ENCODE results near the gene VAPB.

VAPB gene

GRCh38 chr20:58486207-58486606 lies 97.2 kb downstream of the VAPB start:
- no peak for DNase-seq

- no peak for DNase-seq
Observed at GRCh38 chr20:58492074-58492718, 103.2 kb downstream of the VAPB start.

DNA sequence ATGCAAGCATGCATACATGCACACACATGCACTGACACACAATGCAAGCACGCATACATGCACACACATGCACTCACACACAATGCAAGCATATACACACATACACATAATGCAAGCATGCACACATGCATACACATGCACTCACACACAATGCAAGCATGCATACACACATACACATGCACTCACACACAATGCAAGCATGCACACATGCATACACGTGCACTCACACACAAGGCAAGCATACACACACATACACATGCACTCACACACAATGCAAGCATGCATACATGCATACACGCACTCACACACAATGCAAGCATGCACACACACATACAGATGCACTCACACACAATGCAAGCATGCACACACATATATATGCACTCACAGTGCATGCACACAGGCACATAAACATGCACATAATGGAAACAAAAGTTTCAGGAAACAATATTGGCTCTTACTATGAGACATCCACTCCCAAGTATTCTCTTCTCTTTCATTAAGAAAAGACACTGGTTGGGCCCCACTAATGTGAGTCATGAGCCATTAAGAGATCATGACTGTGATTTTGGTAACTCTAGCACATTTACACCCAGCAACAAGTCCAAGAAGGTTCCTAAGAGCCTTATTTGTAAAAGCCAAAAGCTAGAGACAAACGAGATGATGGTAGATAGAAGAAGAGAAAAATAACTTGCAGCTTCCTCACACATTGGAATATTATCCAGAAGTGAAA lies 103.9 kb downstream of the VAPB start:
- no peak for DNase-seq

- DNase-seq = no peak
Observed at GRCh38 chr20:58494923-58495622, 106.0 kb downstream of the VAPB start.

DNA sequence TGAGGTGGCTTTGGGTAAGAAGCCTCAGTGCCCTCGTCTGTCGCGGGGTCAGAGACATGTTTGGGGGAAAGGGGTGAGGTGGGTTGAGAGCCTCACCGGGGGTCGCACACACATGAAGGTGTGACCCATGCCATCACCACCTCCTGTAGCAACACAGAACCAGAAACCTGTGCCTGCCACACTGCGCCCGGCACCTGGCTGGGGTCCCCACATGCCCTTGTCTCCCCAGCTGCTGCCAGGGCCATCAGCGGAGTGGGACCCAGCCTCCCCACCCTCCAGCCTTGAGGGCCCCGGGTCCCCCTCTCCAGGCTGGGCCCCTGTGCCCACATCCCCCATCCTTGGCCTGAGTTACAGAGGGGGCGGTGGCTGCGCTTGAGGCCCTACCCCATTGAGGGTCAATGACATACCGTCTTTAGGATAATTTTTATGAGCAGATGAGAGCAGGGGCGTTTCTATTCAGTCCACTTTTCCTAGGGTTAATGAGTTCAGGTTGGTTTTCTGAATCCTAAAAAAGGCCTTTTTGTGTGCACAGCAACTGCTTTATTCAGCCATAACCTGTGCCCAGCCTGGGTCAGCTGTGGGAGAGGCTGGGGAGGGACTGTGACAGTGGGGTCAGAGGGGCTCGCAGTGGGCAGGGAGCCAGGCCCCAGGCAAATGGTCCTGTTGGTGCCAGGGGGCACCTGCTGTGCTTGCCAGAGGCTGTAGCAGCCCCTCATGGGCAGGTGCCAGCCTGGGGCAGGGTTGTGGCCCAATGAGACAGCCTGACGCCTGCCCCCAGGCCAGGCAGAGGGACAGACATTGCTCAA lies 106.8 kb downstream of the VAPB start:
- DNase-seq = no peak

DNA sequence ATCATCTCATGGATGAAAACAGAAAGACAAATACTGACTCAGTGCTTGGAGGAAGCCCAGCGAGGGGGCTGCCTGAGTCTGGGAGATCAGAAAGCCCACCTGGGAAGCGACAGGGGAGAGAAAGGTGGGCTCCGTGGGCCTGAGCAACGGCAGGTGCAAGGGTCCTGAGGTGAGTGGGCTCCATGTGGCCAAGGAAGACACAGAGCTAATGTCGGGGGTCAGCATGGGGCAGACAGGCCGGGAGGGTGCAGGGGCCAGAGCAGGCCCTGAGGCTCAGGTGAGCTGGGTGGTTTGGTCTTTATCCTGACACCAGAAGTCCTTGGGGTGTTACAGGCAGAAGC lies 107.4 kb downstream of the VAPB start:
- DNase-seq = no peak

GRCh38 chr20:58497076-58497641 lies 108.1 kb downstream of the VAPB start:
- no peak for DNase-seq

DNA sequence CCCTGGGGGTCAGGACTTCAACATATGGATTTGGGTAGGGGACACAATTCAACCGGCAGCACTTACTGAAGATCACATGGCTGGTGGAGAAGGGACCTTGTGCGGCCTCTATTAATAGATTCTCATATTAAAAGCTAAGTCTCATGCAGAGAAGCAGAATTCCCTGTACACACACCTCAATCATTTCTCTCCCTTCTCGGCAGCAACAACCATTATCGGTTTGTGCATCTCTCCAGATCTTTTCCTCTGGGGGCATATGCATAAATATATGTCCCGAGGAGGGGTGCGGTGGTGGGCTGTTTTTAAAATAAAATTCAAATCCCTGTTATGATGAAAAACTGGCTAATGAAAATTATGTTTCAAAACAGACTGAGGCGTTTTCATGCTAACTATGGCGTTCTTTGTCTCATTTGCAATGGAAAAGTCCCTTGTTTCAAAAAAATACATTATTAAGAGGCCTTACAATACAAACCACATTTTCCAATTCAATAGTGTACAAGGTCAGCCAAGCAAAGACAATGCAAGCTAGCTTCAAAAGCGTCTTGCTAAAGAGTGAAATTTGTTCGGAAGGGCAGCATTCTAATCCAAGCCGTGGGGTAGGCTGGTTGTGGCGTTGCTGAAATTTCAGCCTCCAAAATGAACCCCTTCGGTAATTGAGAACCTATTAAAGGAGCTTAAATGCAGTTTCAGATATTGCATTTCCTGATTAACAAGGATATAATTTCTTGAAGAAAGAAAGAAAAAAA lies 108.9 kb downstream of the VAPB start:
- DNase-seq = no peak

GRCh38 chr20:58498470-58499068 lies 109.5 kb downstream of the VAPB start:
- DNase-seq = no peak

GRCh38 chr20:58500256-58500655 lies 111.2 kb downstream of the VAPB start:
- no peak for DNase-seq

Measured in activated CD4-positive, alpha-beta T cell treated with anti-CD3 and anti-CD28 coated beads for 4 hours (primary cell).